GM03348 (cell line): Measurements from ENCODE around the gene DGCR2.
"Not testable (repeated sequence)": the region's sequence is repeated elsewhere in the genome, so short reads cannot be mapped to it uniquely, and the experiment has no call there.

ENCODE experiments used
- DNase-seq: peaks from one replicate; pipeline ENCODE4 v3.0.0; 2012; ENCODE audit warnings: low spot score

Gene DGCR2

DNA sequence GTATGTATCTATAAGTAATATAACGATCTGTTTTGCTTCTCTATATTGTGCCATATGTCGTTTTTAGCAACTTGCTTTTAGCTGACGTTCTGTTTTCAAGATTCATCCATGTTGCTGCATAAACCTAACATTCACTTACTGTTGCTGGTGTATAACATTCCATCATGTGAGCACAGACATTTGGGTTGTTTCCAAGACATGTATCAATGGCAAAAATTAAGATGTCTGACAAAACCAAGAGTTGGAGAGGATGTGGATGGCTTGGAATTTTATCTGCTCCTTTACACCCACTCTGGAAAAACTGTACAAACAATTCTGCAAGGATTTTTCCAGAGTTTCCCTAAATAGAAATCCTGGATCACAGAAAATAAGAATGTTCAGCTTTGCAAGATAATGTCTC is 40.9 kb downstream of the DGCR2 start:
- DNase-seq: no peak

- no peak for DNase-seq
Measured at GRCh38 chr22:19080853-19081252, 41.4 kb downstream of the DGCR2 start.

DNA sequence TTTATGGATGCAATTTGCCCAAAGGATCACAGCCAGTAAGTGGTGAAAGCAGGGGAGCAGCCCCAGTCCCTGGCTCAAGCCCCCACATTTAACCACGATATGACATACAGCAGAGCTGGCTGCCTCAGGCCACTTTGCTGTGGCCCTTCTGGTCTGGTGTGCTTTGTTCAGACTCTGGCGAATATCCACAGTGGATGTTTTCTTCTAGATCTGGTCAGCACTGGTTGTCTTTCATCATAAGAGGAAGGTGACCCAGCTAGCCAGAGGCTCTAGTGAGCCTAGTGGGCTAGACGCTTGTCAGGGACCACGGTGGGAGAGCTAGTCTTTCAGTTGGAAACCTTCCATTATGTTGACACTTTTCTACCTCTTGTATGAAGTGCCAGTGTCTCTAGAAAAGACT is 42.5 kb downstream of the DGCR2 start:
- no peak for DNase-seq

- DNase-seq: no peak
Measured at GRCh38 chr22:19075404-19075803, 46.8 kb downstream of the DGCR2 start.

DNA sequence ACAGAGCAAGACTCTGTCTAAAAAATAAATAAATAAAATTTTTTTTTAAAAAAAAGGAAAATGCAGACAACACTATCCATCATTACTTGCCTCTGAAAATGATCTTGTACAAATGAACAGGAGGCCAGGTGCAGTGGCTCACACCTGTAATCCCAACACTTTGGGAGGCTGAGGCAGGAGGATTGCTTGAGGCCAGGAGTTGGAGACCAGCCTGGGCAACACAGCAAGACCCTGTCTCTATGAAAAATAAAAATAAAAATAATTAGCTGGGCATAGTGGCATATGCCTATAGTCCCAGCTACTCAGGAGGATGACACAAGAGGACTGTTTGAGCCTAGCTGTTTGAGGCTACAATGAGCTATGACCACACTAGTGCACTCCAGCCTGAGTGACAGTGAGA is 49.4 kb downstream of the DGCR2 start:
- DNase-seq: not testable (repeated sequence)

- DNase-seq: no peak
Measured at GRCh38 chr22:19070397-19071169, 51.6 kb downstream of the DGCR2 start.

- DNase-seq: no peak
Measured at GRCh38 chr22:19069451-19069850, 52.8 kb downstream of the DGCR2 start.

GRCh38 chr22:19068784-19069271 is 53.4 kb downstream of the DGCR2 start:
- no peak for DNase-seq

- DNase-seq: no peak
Measured at GRCh38 chr22:19067696-19068348, 54.4 kb downstream of the DGCR2 start.

DNA sequence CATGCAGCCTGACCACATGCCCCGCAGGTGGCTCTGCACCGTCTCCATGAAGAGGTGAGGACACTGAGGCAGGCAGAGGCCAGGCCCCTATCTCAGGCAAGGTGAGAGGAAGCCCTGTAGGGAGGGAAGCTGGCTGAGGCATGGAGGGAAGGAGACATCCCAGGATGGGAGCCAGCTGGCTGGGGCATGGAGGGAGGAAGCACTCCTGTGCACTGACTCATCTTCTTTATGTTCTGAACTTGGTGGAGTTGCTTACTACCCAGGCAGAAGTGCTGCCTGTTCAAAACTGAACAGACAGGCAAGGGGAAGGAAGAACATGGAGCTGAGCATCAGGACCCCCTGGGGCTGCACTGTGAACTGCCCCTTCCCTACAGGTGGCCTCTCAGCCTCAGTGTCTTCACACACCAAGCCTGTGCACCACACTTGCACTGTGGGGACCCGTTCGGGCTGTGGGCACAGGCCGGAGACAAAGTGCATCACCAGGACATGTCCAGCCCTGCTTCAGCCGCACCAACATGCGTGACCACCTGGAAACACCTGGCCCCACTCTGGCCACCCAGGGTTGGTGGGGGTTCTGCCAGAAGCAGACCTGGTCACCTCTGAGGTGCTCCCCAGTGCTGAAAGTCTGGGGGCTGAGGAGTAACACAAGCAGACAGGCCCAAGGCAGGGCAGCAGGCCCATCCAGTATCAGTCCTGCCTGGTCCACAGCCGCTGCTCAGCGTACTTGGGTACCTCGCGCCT is 55.5 kb downstream of the DGCR2 start:
- peak; percentile 95 for DNase-seq

- DNase-seq: no peak
Measured at GRCh38 chr22:19065929-19066328, 56.3 kb downstream of the DGCR2 start.

GRCh38 chr22:19065298-19065859 is 56.8 kb downstream of the DGCR2 start:
- no peak for DNase-seq

GRCh38 chr22:19064354-19065054 is 57.7 kb downstream of the DGCR2 start:
- no peak for DNase-seq

- DNase-seq: no peak
Measured at GRCh38 chr22:19063581-19064353, 58.4 kb downstream of the DGCR2 start.

GRCh38 chr22:19062943-19063308 is 59.3 kb downstream of the DGCR2 start:
- DNase-seq: no peak

- DNase-seq: no peak
Measured at GRCh38 chr22:19062139-19062942, 59.9 kb downstream of the DGCR2 start.

DNA sequence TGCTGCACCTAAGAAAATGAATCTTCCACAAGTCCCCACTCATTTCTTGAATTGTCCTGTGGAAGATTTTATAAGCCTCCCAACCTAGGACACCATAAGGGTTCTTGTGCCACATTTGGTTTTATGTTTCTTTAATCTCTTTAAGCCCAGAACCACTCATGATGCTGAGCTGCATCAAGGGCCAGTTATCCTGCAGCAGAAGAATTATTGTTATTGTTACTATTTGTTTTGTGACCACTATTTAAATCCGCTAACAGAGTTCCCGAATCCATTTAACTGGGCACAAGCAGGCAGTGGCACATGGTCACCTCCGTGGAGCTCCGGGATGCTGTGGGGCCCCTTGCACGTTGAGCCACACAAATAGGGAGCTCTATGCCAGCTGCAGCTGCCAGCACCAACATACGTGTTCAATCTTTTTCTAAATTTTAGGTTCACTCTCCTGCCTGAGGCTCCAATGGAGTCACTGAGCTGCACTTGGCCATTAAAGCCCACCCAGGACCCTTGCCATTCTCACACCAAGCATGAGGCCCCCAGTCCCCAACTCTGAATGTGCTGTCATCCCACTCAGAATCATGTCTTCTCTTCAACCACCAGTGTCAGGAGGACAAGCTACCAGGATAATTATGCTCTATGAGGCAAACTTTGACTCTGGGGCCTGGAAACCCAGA is 60.6 kb downstream of the DGCR2 start:
- DNase-seq: no peak

- no peak for DNase-seq
Measured at GRCh38 chr22:19060356-19061009, 61.7 kb downstream of the DGCR2 start.
